Type B pancreatic cell (in vitro differentiated cells): ENCODE data around the gene OSTF1. TPM values are rescaled to one million over a fixed set of nuclear protein-coding genes. Genes with fewer than 3 reads are reported as not detected.

Source experiments
- DNase-seq: peaks from one replicate; pipeline ENCODE4 v3.0.0; 2021; ENCODE audit warnings: mixed read lengths; ENCODE audit not compliant: unreplicated experiment; ENCODE audit errors: extremely low spot score
- H3K27ac Mint-ChIP-seq: 2 replicates; pipeline ENCODE4 v1.8.0; 2021; ENCODE audit warnings: mild to moderate bottlenecking, mixed read lengths
- H3K27me3 Mint-ChIP-seq: 2 replicates; pipeline ENCODE4 v1.8.0; 2021; ENCODE audit warnings: mixed read lengths
- H3K36me3 Mint-ChIP-seq: 2 replicates; pipeline ENCODE4 v1.8.0; 2021; ENCODE audit warnings: mixed read lengths
- H3K4me1 Mint-ChIP-seq: one replicate; pipeline ENCODE4 v1.8.0; 2021; ENCODE audit warnings: mixed read lengths; ENCODE audit not compliant: unreplicated experiment
- H3K4me3 Mint-ChIP-seq: 2 replicates; pipeline ENCODE4 v1.8.0; 2021; ENCODE audit warnings: mild to moderate bottlenecking, mixed read lengths
- H3K9me3 Mint-ChIP-seq: 2 replicates; pipeline ENCODE4 v1.8.0; 2021; ENCODE audit warnings: mixed read lengths
- CTCF ChIP-seq: fragments of 200-600 bp; sonication (generic); conservative IDR thresholded peaks from 2 replicates; pipeline ENCODE4 v1.5.0; 2021; ENCODE audit warnings: antibody characterized with exemption, mild to moderate bottlenecking
- total RNA-seq: library from RNA; stranded (reverse); gene quantifications from 2 replicates; pipeline ENCODE4 v1.2.1, GENCODE V29; 2021; ENCODE audit warnings: low replicate concordance

OSTF1 gene
- total RNA-seq, 1 donor from 2014 or later: 18.3 TPM

GRCh38 chr9:75186767-75187380 is 98.6 kb downstream of the OSTF1 start:
- no peak overlapping the region for H3K4me3 Mint-ChIP-seq
- peaks cover 3% of the 10 kb centered on the region for H3K36me3 Mint-ChIP-seq
- peak; percentile 90 for TF ChIP-seq CTCF
- H3K9me3 Mint-ChIP-seq: no peaks in the 10 kb centered on the region
- no peaks in the 10 kb centered on the region for H3K4me1 Mint-ChIP-seq
- peaks cover 3% of the 10 kb centered on the region for H3K27me3 Mint-ChIP-seq
- H3K27ac Mint-ChIP-seq: no peak overlapping the region
- DNase-seq: no peak

- no peaks in the 10 kb centered on the region for H3K4me1 Mint-ChIP-seq
- TF ChIP-seq CTCF: no peak
- H3K27me3 Mint-ChIP-seq: peaks cover 3% of the 10 kb centered on the region
- H3K27ac Mint-ChIP-seq: no peak overlapping the region
- H3K36me3 Mint-ChIP-seq: peaks cover 3% of the 10 kb centered on the region
- no peak for DNase-seq
- no peak overlapping the region for H3K4me3 Mint-ChIP-seq
- H3K9me3 Mint-ChIP-seq: no peaks in the 10 kb centered on the region
Observed at GRCh38 chr9:75188756-75189155, 100.4 kb downstream of the OSTF1 start.

GRCh38 chr9:75190762-75191161 is 102.4 kb downstream of the OSTF1 start:
- no peak overlapping the region for H3K27ac Mint-ChIP-seq
- H3K4me1 Mint-ChIP-seq: no peaks in the 10 kb centered on the region
- no peaks in the 10 kb centered on the region for H3K9me3 Mint-ChIP-seq
- DNase-seq: no peak
- no peak for TF ChIP-seq CTCF
- peaks cover 8% of the 10 kb centered on the region for H3K27me3 Mint-ChIP-seq
- H3K4me3 Mint-ChIP-seq: no peak overlapping the region
- peaks cover 3% of the 10 kb centered on the region for H3K36me3 Mint-ChIP-seq

Other genes with a start within 250 kb of the OSTF1 start
- gene TRPM6, start 200.6 kb upstream of the OSTF1 start, total RNA-seq: 1.4 and 16.9 TPM in 2 replicates
- 6.2 and 10.4 TPM in 2 replicates for gene C9orf40, start 135.6 kb upstream of the OSTF1 start, total RNA-seq
- gene CARNMT1, start 60.2 kb upstream of the OSTF1 start, total RNA-seq: 21.3 and 22.7 TPM in 2 replicates
- gene NMRK1, start 359 bp upstream of the OSTF1 start, total RNA-seq: 7.5 and 8.2 TPM in 2 replicates